ENCODE data around the gene RBMS3.

DNA sequence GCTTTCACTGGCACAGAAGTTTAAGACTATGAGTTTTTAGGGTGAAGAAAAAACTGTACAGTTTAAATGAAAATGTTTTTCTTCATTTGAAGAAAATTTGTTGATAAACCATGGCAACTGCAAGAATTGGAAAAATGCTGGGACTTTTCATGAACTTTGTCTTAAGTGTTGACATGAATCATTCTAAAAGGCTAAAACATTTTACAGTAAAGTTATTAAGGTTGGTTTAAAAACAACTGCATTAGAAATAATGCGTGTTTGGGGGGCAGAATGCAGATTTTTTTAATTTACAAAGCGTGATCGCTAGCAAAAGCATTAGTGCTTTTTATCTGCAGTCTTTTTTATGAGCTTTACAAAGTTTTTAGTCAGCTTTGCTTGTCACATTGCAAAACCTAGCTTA is 723.6 kb downstream of the RBMS3 start:
- TF ChIP-seq, protein P1, sequence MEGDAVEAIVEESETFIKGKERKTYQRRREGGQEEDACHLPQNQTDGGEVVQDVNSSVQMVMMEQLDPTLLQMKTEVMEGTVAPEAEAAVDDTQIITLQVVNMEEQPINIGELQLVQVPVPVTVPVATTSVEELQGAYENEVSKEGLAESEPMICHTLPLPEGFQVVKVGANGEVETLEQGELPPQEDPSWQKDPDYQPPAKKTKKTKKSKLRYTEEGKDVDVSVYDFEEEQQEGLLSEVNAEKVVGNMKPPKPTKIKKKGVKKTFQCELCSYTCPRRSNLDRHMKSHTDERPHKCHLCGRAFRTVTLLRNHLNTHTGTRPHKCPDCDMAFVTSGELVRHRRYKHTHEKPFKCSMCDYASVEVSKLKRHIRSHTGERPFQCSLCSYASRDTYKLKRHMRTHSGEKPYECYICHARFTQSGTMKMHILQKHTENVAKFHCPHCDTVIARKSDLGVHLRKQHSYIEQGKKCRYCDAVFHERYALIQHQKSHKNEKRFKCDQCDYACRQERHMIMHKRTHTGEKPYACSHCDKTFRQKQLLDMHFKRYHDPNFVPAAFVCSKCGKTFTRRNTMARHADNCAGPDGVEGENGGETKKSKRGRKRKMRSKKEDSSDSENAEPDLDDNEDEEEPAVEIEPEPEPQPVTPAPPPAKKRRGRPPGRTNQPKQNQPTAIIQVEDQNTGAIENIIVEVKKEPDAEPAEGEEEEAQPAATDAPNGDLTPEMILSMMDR (IDR thresholded peaks at IDR 0.05; ENCODE audit: insufficient read depth, low read depth, low read length), result no peak
- TF ChIP-seq EZH2 (IDR thresholded peaks at IDR 0.05; ENCODE audit: insufficient read depth, low read length), result no peak
